H1 (cell line): ENCODE measurements around the gene TPRN. TPM values are rescaled to one million over a fixed set of nuclear protein-coding genes. Genes with fewer than 3 reads are reported as not detected.

Source experiments
- CHD7 ChIP-seq: fragments of 300-600 bp; sonication (generic); IDR thresholded peaks from 2 replicates; pipeline ENCODE4 v1.7.1; 2012; ENCODE audit warnings: low read length, moderate library complexity, mild to moderate bottlenecking, inconsistent platforms; ENCODE audit not compliant: insufficient replicate concordance
- polyA plus RNA-seq, 7 experiments: library from polyadenylated mRNA; depleted of rRNA in 3 of 7; stranded (reverse) in 5 of 7; unstranded in 2 of 7; fragments of >200 nt in 5 of 7; fragments of 200-250 nt in 2 of 7; gene quantifications; 1 replicate in 5 of 7; 2 replicates in 1 of 7; 4 replicates in 1 of 7; pipeline versions ENCODE4 v1.2.1 to v1.2.3, GENCODE V29; 2011 to 2013; ENCODE audit warnings: missing spikeins in 2 of 7, mixed read lengths in 2 of 7
- total RNA-seq: library from RNA; stranded (reverse); fragmentation: NEBNext Ultra II Directional; extraction: Animal tissue kit (Norgen Biotek cat#: 25700); gene quantifications from 2 replicates; pipeline ENCODE4 v1.2.1, GENCODE V29; 2021

Gene TPRN
- total and polyA plus RNA-seq, 2 of the 8 experiments (the other 6 are each of a cell fraction or from before 2014, with no cell fraction given) = 9.7 to 23.2 TPM

- TF ChIP-seq CHD7 = no peak
Measured at GRCh38 chr9:137191691-137192447, 8.7 kb downstream of the TPRN start (continued).
